ENCODE measurements around the gene SPAM1.

GRCh38 chr7:123901101-123901500, 23.9 kb upstream of the SPAM1 start:
- TF ChIP-seq, protein P1, sequence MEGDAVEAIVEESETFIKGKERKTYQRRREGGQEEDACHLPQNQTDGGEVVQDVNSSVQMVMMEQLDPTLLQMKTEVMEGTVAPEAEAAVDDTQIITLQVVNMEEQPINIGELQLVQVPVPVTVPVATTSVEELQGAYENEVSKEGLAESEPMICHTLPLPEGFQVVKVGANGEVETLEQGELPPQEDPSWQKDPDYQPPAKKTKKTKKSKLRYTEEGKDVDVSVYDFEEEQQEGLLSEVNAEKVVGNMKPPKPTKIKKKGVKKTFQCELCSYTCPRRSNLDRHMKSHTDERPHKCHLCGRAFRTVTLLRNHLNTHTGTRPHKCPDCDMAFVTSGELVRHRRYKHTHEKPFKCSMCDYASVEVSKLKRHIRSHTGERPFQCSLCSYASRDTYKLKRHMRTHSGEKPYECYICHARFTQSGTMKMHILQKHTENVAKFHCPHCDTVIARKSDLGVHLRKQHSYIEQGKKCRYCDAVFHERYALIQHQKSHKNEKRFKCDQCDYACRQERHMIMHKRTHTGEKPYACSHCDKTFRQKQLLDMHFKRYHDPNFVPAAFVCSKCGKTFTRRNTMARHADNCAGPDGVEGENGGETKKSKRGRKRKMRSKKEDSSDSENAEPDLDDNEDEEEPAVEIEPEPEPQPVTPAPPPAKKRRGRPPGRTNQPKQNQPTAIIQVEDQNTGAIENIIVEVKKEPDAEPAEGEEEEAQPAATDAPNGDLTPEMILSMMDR (IDR thresholded peaks at IDR 0.05) = no peak
- no peak for TF ChIP-seq POLR2A (IDR thresholded peaks at IDR 0.05; ENCODE audit: low read depth)
